ENCODE measurements around the gene RBMS2.

- TF ChIP-seq MAX (IDR thresholded peaks at IDR 0.05), result no peak
- no peak for TF ChIP-seq ZBTB7A (IDR thresholded peaks at IDR 0.05; ENCODE audit: low read depth)
- no peak for TF ChIP-seq EP300 (IDR thresholded peaks at IDR 0.05; ENCODE audit: borderline replicate concordance)
- TF ChIP-seq CEBPB (IDR thresholded peaks at IDR 0.05), result no peak
- TF ChIP-seq USF1 (IDR thresholded peaks at IDR 0.05), result no peak
- no peak for TF ChIP-seq REST (IDR thresholded peaks at IDR 0.05; ENCODE audit: low read depth)
- TF ChIP-seq RAD21 (IDR thresholded peaks at IDR 0.05; ENCODE audit: low read depth), result no peak
- no peak for TF ChIP-seq CREB1 (IDR thresholded peaks at IDR 0.05; ENCODE audit: low read depth)
These were observed 42.0 kb upstream of the RBMS2 start for GRCh38 chr12:56479625-56480024.

Data from Ishikawa (cell line).